HG02623 (cell line): ENCODE data around the gene CRYAB.
"Not testable (repeated sequence)": the region's sequence is repeated elsewhere in the genome, so short reads cannot be mapped to it uniquely, and the experiment has no call there.

Experiments used
- ATAC-seq: cut with Tn5 transposase; IDR thresholded peaks from one replicate; pipeline ENCODE4 v1.9.1; 2021; ENCODE audit warnings: moderate library complexity; ENCODE audit not compliant: unreplicated experiment

The CRYAB gene

GRCh38 chr11:111910676-111911562, 651 bp downstream of the CRYAB start:
- no peak for ATAC-seq

GRCh38 chr11:111909378-111909777, 2.2 kb downstream of the CRYAB start:
- no peak for ATAC-seq

GRCh38 chr11:111908639-111909305, 2.8 kb downstream of the CRYAB start:
- ATAC-seq: no peak

GRCh38 chr11:111906680-111907079, 4.9 kb downstream of the CRYAB start:
- no peak for ATAC-seq

- ATAC-seq: no peak
Observed at GRCh38 chr11:111905411-111905810, 6.2 kb downstream of the CRYAB start.

GRCh38 chr11:111886844-111887243, 24.7 kb downstream of the CRYAB start:
- ATAC-seq: no peak

GRCh38 chr11:111886032-111886431, 25.5 kb downstream of the CRYAB start:
- no peak for ATAC-seq

GRCh38 chr11:111885053-111885452, 26.5 kb downstream of the CRYAB start:
- not testable (repeated sequence) for ATAC-seq

GRCh38 chr11:111882202-111882601, 29.4 kb downstream of the CRYAB start:
- ATAC-seq: no peak

- ATAC-seq: no peak
Observed at GRCh38 chr11:111879637-111879960, 32.0 kb downstream of the CRYAB start.

- peak; percentile 90 for ATAC-seq
Observed at GRCh38 chr11:111878849-111879636, 32.5 kb downstream of the CRYAB start, which contains the start of the genes CFAP68 and FDXACB1. Gene CFAP68, plus strand, starts transcription at chr11:111879541. Its CDS starts 20 bp downstream, at chr11:111879561. Gene FDXACB1, minus strand, starts transcription at chr11:111879165. Its CDS starts 33 bp downstream, at chr11:111879132.

- peak; percentile 1 for ATAC-seq
Observed at GRCh38 chr11:111878385-111878848, 33.2 kb downstream of the CRYAB start.

GRCh38 chr11:111871693-111872161, 39.8 kb downstream of the CRYAB start:
- ATAC-seq: no peak

GRCh38 chr11:111870886-111871692, 40.5 kb downstream of the CRYAB start, which contains the start of gene ALG9:
Gene ALG9, minus strand, starts transcription at chr11:111871581. Its CDS starts 99 bp downstream, at chr11:111871482.
- peak; percentile 83 for ATAC-seq

- ATAC-seq: no peak
Observed at GRCh38 chr11:111870522-111870885, 41.1 kb downstream of the CRYAB start.

GRCh38 chr11:111870113-111870512, 41.5 kb downstream of the CRYAB start:
- no peak for ATAC-seq

GRCh38 chr11:111860257-111860656, 51.3 kb downstream of the CRYAB start:
- no peak for ATAC-seq
